Natural killer cell treated with Interleukin-12 subunit alpha and Interleukin-12 subunit beta and Interleukin-15 and Interleukin-18, amount 100 ng/mL, for 72 hours (primary cell): Measurements from ENCODE around the gene SRP9. TPM values are rescaled to one million over a fixed set of nuclear protein-coding genes. Genes with fewer than 3 reads are reported as not detected.

Experiments used
- total RNA-seq, 2 donors: library from RNA; stranded (reverse); gene quantifications; one replicate each; pipeline ENCODE4 v1.2.3, GENCODE V29; 2022

The SRP9 gene
- total RNA-seq, 2 donors from 2014 or later, result 183 to 194 TPM

Other genes with a start within 250 kb of the SRP9 start
- gene ENAH, start 124.7 kb upstream of the SRP9 start, total RNA-seq, result under 1 TPM in 1 of 2 donors, not detected in 1; 0.52 TPM
- gene EPHX1, start 32.3 kb downstream of the SRP9 start, total RNA-seq, result 1 to 10 TPM; 1.6 to 2.4 TPM
- gene TMEM63A, start 104.6 kb downstream of the SRP9 start, total RNA-seq, result 10 to 100 TPM; 42.7 to 53.6 TPM
- not detected for gene LEFTY1, start 111.3 kb downstream of the SRP9 start, total RNA-seq
- gene PYCR2, start 146.4 kb downstream of the SRP9 start, total RNA-seq, result 100 to 1,000 TPM; 102 to 127 TPM
- not detected for gene LEFTY2, start 163.4 kb downstream of the SRP9 start, total RNA-seq
- 10 to 100 TPM; 25.5 to 30.4 TPM for gene SDE2, start 221.5 kb downstream of the SRP9 start, total RNA-seq